ENCODE results near the gene KCNQ4.

The KCNQ4 gene

GRCh38 chr1:40822890-40823289 lies 39.3 kb downstream of the KCNQ4 start:
- DNase-seq, result no peak

GRCh38 chr1:40823345-40823744 lies 39.8 kb downstream of the KCNQ4 start:
- DNase-seq, result no peak

DNA sequence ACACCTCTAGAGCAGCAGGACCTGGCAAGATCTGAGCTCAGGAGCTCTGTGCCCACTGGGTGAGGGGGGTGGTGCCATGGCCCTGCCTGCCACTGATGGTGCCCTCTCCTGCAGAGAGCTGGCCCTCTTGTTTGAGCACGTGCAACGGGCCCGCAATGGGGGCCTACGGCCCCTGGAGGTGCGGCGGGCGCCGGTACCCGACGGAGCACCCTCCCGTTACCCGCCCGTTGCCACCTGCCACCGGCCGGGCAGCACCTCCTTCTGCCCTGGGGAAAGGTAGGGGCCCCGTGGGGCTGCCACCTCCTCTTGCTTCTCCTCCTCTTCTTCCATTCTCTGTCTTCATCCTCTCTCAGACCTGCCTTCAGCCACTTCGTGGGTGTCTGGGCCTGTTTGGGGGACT lies 40.4 kb downstream of the KCNQ4 start:
- DNase-seq, result no peak

DNA sequence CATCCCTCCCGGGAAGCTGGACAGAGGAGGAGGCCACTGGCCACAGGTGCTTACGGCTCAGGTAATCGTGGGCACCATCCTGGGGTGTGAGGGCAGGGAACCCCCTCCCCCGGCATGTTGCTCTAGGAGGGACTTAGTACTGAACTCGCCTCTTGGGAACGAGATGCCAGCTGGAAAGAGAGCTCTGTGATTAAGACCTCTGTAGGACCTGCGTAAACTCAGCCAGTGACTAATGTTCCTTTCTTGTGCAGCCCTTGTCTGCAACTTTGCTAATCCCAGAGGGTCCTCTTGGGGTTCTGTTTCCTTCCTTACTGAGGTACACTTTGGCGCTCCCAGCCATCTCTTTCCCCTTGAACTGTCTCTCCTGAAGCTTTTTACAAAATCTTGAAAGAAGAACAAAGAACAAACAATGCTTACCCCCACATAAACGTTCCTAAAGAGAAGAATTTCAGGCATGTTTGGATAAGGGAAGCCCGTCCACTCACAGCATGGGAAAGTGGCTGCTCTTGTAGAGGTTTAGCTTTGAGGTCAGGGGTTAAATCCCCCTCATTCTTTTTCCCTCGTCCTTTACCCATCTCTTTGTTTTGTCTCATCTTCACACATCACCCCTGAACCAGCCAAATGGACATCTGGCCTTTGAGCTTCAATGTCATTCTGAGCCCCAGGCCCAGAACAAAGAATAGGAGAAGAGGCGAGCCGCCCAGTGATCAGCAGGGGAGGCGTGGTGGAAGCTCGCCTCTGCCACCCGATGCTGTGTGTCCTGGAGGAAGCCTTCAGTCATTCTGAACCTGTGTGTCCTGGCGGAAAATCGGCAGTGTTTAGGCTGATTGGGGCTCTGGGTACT lies 41.2 kb downstream of the KCNQ4 start:
- DNase-seq, result peak; percentile 14

DNA sequence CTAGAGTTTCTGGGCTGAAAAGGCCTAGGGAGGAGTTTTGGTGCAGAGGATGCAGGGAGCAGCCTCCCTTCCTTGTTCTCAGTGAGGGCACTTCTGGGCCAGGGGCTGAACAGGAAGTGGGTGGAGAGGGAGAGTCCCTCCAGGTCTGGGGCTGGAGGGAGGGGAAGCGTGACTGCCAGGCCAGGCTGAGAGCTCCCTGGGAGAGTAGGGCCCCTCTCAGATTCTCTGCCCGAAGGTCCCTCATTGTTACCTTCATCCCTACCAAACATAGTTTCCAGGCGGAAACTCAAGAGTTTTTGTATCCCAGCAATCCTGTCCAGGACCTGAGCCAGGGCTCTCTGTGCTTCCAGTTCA lies 41.8 kb downstream of the KCNQ4 start:
- DNase-seq, result no peak

DNA sequence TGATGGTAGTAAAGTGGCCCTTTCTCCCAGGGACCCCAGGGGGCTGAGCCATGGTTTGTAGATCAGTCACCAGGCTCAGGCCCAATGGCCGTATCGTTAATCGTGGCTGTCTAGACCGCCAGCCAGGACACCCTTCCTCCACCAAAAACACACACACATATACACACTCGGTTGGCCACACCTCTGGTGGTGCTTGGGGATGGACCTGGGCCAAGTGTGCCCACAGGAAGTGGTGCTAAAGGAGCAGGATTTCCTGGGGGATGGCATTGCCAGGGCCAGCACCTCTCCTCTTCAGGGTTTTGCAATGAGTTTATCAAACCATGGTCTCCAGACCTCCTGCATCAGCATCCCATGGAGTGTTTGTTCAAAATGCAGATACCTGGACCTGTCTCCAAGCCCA lies 42.4 kb downstream of the KCNQ4 start:
- no peak for DNase-seq

DNA sequence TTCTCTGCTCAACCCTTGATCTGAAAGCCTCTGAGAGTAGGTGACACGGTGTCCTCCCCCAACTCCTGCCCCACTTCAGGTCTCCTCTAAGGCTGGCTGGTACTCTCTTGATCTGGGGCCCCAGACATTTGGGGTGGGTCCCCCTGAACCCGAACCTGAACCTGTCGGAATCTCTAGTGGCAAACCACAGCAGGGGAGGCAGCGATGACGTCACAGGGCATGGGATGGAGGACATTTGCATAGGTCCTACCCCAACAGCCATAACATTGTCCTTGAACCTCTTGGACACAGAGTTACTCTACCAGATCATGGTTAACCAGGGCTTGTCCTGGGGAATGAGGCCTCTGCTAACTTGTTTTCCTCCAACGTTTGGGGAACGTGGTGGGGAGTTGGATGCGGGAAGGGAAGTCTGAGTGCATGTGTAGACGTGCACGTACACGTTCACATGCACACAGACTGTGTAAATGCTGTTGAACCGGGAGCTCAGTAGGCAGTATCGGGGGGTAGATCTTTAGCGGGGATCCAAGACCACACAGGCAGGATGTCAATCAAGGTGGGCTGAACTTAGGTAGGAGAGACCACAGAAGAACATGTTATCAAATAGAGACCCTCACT lies 46.2 kb downstream of the KCNQ4 start:
- DNase-seq, result no peak

DNA sequence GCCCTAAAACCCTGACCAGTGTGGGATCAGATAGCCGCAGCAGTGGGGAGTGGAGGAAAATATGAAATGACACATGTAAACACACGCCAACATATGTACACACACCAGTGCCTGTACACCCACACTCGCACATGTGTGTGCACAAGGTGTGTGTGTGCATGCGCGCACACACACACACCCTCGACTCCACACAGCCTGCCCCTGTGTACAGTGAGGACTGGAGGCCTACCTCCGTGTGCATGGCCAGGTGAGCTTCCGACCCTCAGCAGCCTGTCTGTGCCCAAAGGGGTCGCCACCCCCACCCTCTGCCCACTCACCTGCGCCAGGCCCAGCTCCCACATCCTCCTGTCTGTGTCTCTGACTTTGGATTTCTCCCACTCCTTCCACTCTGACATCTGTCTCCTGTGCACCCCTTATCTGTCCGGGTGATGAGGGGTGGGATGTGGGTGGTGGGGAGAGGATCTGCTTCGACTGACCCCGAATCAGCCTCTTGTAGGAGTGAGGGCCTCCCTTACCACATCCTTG lies 46.9 kb downstream of the KCNQ4 start:
- no peak for DNase-seq

GRCh38 chr1:40831001-40831732 lies 47.6 kb downstream of the KCNQ4 start:
- DNase-seq, result no peak

- no peak for DNase-seq
These were observed 50.4 kb downstream of the KCNQ4 start for GRCh38 chr1:40833979-40834378.

DNA sequence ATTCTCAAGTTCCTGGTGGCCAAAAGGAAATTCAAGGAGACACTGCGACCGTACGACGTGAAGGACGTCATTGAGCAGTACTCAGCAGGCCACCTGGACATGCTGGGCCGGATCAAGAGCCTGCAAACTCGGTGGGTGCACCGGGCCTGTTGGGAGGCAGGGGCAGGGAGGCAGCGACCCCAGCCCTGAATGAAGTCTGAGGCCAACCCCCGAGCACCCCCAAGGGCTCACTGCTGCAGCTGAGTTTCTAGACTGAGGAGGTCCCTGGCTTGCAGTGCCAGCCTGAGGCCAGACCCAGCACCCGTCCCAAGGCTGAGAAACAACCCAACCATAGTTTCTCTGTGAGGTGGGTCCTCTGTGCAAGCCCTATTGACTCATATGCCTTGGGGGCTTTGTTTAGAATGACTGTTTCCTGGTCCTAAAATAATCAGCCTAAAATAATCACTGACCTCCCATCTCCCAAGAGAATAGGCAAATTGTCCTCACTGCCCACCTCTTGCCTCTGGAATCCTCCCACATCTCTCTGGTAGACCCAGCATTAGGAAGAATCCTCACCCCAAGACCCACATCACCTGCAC lies 51.5 kb downstream of the KCNQ4 start:
- no peak for DNase-seq

- no peak for DNase-seq
These were observed 52.7 kb downstream of the KCNQ4 start for GRCh38 chr1:40836283-40836682.

DNA sequence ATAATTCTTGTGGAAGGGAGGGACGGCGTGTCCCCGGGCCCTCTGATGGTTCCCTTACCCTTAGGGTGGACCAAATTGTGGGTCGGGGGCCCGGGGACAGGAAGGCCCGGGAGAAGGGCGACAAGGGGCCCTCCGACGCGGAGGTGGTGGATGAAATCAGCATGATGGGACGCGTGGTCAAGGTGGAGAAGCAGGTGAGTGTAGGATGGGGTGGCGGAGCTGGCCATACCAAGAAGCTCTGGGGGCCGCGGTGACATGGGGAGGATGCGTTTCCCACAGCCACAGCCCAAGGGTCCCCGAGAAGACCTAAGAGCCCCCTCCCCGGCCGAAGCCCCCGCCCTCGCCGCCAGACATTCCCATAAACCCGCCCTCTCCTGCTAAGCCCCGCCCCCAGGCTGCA lies 54.0 kb downstream of the KCNQ4 start:
- no peak for DNase-seq

DNA sequence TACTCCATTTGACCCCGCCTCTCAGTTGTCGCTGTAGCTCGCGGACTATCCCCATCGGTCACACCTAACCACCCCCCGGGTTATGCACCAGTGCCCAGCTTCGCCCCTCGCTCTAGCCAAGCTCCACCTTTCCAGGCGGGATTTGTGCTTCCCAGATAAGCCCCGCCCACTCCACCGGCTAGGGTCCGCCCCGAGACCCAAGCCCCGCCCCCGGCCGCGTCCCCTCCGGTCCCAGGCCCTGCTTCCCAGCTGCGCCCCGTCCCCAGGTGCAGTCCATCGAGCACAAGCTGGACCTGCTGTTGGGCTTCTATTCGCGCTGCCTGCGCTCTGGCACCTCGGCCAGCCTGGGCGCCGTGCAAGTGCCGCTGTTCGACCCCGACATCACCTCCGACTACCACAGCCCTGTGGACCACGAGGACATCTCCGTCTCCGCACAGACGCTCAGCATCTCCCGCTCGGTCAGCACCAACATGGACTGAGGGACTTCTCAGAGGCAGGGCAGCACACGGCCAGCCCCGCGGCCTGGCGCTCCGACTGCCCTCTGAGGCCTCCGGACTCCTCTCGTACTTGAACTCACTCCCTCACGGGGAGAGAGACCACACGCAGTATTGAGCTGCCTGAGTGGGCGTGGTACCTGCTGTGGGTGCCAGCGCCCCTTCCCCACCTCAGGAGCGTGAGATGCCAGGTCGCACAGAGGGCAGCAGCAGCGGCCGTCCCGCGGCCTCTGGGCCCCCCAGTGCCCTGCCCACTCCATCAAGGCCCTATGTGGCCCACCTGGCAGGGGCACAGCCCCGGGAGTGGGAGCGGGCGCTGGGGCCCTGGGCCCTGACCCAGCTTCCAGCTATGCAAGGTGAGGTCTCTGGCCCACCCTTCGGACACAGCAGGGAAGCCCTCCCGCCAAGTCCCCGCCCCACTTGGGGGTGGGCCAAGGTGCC lies 54.7 kb downstream of the KCNQ4 start:
- DNase-seq, result no peak

DNA sequence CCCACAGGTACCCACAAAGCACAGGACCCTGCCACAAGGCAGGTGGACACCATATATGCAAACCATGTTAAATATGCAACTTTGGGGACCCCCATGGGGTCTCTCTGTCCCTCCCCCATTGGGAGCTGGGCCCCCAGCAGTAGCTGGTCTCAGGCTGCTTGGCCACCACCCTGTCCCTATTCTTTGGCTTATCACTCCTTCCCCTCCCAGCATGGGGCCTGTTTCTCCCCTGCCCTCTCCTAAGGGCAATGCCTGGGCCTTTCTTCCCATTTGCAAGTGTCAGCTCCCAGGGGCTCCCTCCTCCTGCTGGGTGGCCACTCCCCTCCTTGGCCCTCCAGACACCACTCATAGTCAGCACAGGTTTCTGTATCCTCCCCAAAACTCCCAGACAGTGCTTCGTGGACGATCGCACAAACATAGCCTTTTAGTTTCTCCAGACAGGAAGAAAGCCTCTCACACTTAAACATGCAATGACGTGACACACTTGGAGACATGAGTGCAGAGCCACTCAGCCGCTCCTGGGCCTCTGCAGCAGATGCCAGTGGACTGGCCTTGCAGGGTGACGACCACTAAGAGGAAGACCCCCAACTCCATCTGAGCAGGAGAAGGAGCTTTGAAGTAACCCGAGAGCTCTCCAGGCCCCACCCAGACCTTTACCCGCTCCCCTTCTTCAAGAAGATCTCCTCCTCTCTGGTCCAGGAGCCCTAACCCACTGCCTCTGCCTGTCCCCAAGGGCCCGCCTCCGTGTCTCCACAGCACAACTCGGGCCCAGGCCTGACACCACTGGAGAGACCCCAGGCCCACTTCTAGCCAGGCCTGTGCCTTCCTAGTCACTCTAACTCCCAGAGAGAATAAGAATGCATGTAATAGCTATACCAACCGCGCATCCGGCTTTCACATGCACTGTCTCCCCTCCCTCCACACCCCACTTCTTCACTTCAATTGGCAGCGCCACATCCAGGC lies 55.7 kb downstream of the KCNQ4 start:
- no peak for DNase-seq

DNA sequence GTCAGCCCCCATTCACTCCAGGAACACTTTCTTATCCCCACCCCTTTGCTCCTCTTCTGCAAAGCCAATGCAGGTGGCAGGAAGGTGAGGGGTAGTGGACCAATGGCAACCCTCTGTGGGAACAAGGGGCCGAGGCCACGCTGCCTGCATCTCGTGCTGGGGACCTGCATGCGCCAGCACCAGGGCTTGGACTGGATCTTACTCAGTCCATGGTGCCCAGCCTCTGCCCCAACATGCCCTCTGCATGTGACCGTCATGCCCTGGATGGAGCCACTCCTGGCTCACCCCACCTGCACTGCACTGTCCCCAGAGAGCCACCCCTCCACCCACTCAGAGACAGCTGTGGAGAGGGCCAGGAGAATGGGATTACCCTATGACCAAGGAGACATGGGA lies 56.4 kb downstream of the KCNQ4 start:
- DNase-seq, result no peak

- DNase-seq, result no peak
These were observed 57.1 kb downstream of the KCNQ4 start for GRCh38 chr1:40840526-40841323.

DNA sequence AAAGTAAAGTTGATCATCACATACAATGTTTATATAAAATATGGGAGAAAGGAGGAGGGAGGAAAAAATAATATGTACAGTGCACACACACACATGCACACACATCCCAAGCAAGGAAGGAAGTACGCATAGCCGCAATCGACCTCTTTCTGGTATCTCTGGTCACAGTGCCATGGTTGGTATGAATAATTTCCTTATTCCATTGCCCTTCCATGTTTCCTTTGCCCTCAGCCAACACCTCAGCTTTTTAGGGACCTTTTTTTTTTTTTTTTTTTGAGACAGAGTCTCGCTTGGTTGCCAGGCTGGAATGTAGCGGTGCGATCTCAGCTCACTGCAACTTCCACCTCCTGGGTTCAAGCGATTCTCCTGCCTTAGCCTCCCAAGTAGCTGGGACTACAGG lies 58.0 kb downstream of the KCNQ4 start:
- no peak for DNase-seq

- no peak for DNase-seq
These were observed 58.6 kb downstream of the KCNQ4 start for GRCh38 chr1:40842207-40842606.

DNA sequence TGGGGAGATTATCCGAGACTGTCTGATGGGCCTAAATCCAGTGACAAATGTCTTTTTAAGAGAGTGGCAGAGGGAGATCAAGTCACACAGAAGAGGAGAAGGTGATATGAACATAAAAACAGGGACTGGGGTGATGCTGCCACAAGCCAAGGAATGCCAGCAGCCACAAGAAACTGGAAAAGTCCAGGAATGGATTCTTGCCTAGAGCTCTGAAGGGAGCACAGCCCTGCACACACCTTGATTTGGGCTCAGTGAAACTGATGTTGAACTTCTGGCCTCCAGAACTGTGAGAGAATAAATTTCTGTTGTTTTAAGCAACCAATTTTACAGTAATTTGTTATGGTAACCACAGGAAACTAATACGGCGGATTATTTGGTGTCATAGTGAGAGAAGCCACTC lies 59.1 kb downstream of the KCNQ4 start:
- no peak for DNase-seq
